ENCODE data around the gene GASK1A.

GASK1A gene

GRCh38 chr3:43076857-43077256, 97.7 kb downstream of the GASK1A start:
- peaks cover 24% of the 10 kb centered on the region for H3K36me3 ChIP-seq (ENCODE audit: control insufficient read depth, insufficient read depth, low read length)

GRCh38 chr3:43077261-43077660, 98.2 kb downstream of the GASK1A start:
- no peak overlapping the region for H3K27ac ChIP-seq (ENCODE audit: low read depth, low read length)
- H3K27me3 ChIP-seq (ENCODE audit: control insufficient read depth, insufficient read depth, low read length) = no peaks in the 10 kb centered on the region
- no peaks in the 10 kb centered on the region for H3K4me1 ChIP-seq (ENCODE audit: control insufficient read depth, insufficient read depth, low read length)
- no peak overlapping the region for H3K4me3 ChIP-seq (ENCODE audit: low read depth, low read length)
- no peak overlapping the region for H3K9ac ChIP-seq (ENCODE audit: low read length)
- peaks cover 11% of the 10 kb centered on the region for H3K9me3 ChIP-seq (ENCODE audit: control insufficient read depth, insufficient read depth, low read depth, low read length)
- H3K36me3 ChIP-seq (ENCODE audit: control insufficient read depth, insufficient read depth, low read length) = peaks cover 24% of the 10 kb centered on the region

More at GRCh38 chr3:43076857-43077256, 97.7 kb downstream of the GASK1A start:
- H3K4me1 ChIP-seq (ENCODE audit: control insufficient read depth, insufficient read depth, low read length) = no peaks in the 10 kb centered on the region
- H3K9me3 ChIP-seq (ENCODE audit: control insufficient read depth, insufficient read depth, low read depth, low read length) = peaks cover 7% of the 10 kb centered on the region; the same call in 1 of the 2 replicates
- no peaks in the 10 kb centered on the region for H3K27me3 ChIP-seq (ENCODE audit: control insufficient read depth, insufficient read depth, low read length)
- H3K4me3 ChIP-seq (ENCODE audit: low read depth, low read length) = no peak overlapping the region
- no peak overlapping the region for H3K27ac ChIP-seq (ENCODE audit: low read depth, low read length)
- no peak overlapping the region for H3K9ac ChIP-seq (ENCODE audit: low read length)

GRCh38 chr3:43077707-43078106, 98.6 kb downstream of the GASK1A start:
- peaks cover 24% of the 10 kb centered on the region for H3K36me3 ChIP-seq (ENCODE audit: control insufficient read depth, insufficient read depth, low read length)
- H3K4me1 ChIP-seq (ENCODE audit: control insufficient read depth, insufficient read depth, low read length) = no peaks in the 10 kb centered on the region
- H3K27ac ChIP-seq (ENCODE audit: low read depth, low read length) = no peak overlapping the region

GRCh38 chr3:43079536-43080332, 100.6 kb downstream of the GASK1A start:
- Histone ChIP-seq H3K36me3 (ENCODE audit: control insufficient read depth, insufficient read depth, low read length) (peaks cover 24% of the 10 kb centered on the region), H3K4me3 (ENCODE audit: low read depth, low read length) (no peak overlapping the region), H3K27ac (ENCODE audit: low read depth, low read length) (no peak overlapping the region), H3K4me1 (ENCODE audit: control insufficient read depth, insufficient read depth, low read length) (no peaks in the 10 kb centered on the region), H3K27me3 (ENCODE audit: control insufficient read depth, insufficient read depth, low read length) (no peaks in the 10 kb centered on the region), H3K9me3 (ENCODE audit: control insufficient read depth, insufficient read depth, low read depth, low read length) (peaks cover 24% of the 10 kb centered on the region), H3K9ac (ENCODE audit: low read length) (no peak overlapping the region)

More at GRCh38 chr3:43077707-43078106, 98.6 kb downstream of the GASK1A start:
- Histone ChIP-seq H3K4me3 (ENCODE audit: low read depth, low read length) (no peak overlapping the region), H3K27me3 (ENCODE audit: control insufficient read depth, insufficient read depth, low read length) (no peaks in the 10 kb centered on the region), H3K9me3 (ENCODE audit: control insufficient read depth, insufficient read depth, low read depth, low read length) (peaks cover 15% of the 10 kb centered on the region), H3K9ac (ENCODE audit: low read length) (no peak overlapping the region)

GRCh38 chr3:43080726-43081568, 101.8 kb downstream of the GASK1A start:
- Histone ChIP-seq H3K36me3 (ENCODE audit: control insufficient read depth, insufficient read depth, low read length) (peaks cover 24% of the 10 kb centered on the region), H3K27ac (ENCODE audit: low read depth, low read length) (no peak overlapping the region), H3K4me3 (ENCODE audit: low read depth, low read length) (no peak overlapping the region), H3K4me1 (ENCODE audit: control insufficient read depth, insufficient read depth, low read length) (no peaks in the 10 kb centered on the region), H3K9ac (ENCODE audit: low read length) (no peak overlapping the region), H3K9me3 (ENCODE audit: control insufficient read depth, insufficient read depth, low read depth, low read length) (peaks cover 28% of the 10 kb centered on the region), H3K27me3 (ENCODE audit: control insufficient read depth, insufficient read depth, low read length) (no peaks in the 10 kb centered on the region)

GRCh38 chr3:43081796-43082195, 102.7 kb downstream of the GASK1A start:
- no peaks in the 10 kb centered on the region for H3K4me1 ChIP-seq (ENCODE audit: control insufficient read depth, insufficient read depth, low read length)
- H3K36me3 ChIP-seq (ENCODE audit: control insufficient read depth, insufficient read depth, low read length) = peaks cover 24% of the 10 kb centered on the region
- H3K27me3 ChIP-seq (ENCODE audit: control insufficient read depth, insufficient read depth, low read length) = no peaks in the 10 kb centered on the region
- no peak overlapping the region for H3K4me3 ChIP-seq (ENCODE audit: low read depth, low read length)
- no peak overlapping the region for H3K27ac ChIP-seq (ENCODE audit: low read depth, low read length)
- H3K9ac ChIP-seq (ENCODE audit: low read length) = no peak overlapping the region
- H3K9me3 ChIP-seq (ENCODE audit: control insufficient read depth, insufficient read depth, low read depth, low read length) = peaks cover 28% of the 10 kb centered on the region

- Histone ChIP-seq H3K9me3 (ENCODE audit: control insufficient read depth, insufficient read depth, low read depth, low read length) (peaks cover 28% of the 10 kb centered on the region), H3K27me3 (ENCODE audit: control insufficient read depth, insufficient read depth, low read length) (no peaks in the 10 kb centered on the region), H3K27ac (ENCODE audit: low read depth, low read length) (no peak overlapping the region), H3K36me3 (ENCODE audit: control insufficient read depth, insufficient read depth, low read length) (peaks cover 24% of the 10 kb centered on the region), H3K9ac (ENCODE audit: low read length) (no peak overlapping the region), H3K4me3 (ENCODE audit: low read depth, low read length) (no peak overlapping the region), H3K4me1 (ENCODE audit: control insufficient read depth, insufficient read depth, low read length) (no peaks in the 10 kb centered on the region)
Measured at GRCh38 chr3:43082457-43082856, 103.3 kb downstream of the GASK1A start.

GRCh38 chr3:43086460-43087165, 107.5 kb downstream of the GASK1A start:
- H3K4me3 ChIP-seq (ENCODE audit: low read depth, low read length) = no peak overlapping the region
- peaks cover 24% of the 10 kb centered on the region for H3K9me3 ChIP-seq (ENCODE audit: control insufficient read depth, insufficient read depth, low read depth, low read length)
- H3K27me3 ChIP-seq (ENCODE audit: control insufficient read depth, insufficient read depth, low read length) = no peaks in the 10 kb centered on the region
- no peak overlapping the region for H3K9ac ChIP-seq (ENCODE audit: low read length)
- no peaks in the 10 kb centered on the region for H3K4me1 ChIP-seq (ENCODE audit: control insufficient read depth, insufficient read depth, low read length)
- no peak overlapping the region for H3K27ac ChIP-seq (ENCODE audit: low read depth, low read length)
- 0 out of 2 replicates have a peak, but pooled peaks cover under 1% of the 10 kb centered on the region for H3K36me3 ChIP-seq (ENCODE audit: control insufficient read depth, insufficient read depth, low read length)

GRCh38 chr3:43087249-43087776, 108.2 kb downstream of the GASK1A start:
- H3K36me3 ChIP-seq (ENCODE audit: control insufficient read depth, insufficient read depth, low read length) = no peaks in the 10 kb centered on the region
- no peaks in the 10 kb centered on the region for H3K4me1 ChIP-seq (ENCODE audit: control insufficient read depth, insufficient read depth, low read length)
- H3K9me3 ChIP-seq (ENCODE audit: control insufficient read depth, insufficient read depth, low read depth, low read length) = peaks cover 17% of the 10 kb centered on the region
- H3K9ac ChIP-seq (ENCODE audit: low read length) = no peak overlapping the region
- no peak overlapping the region for H3K27ac ChIP-seq (ENCODE audit: low read depth, low read length)
- H3K27me3 ChIP-seq (ENCODE audit: control insufficient read depth, insufficient read depth, low read length) = no peaks in the 10 kb centered on the region
- H3K4me3 ChIP-seq (ENCODE audit: low read depth, low read length) = no peak overlapping the region

- no peak overlapping the region for H3K27ac ChIP-seq (ENCODE audit: low read depth, low read length)
- no peaks in the 10 kb centered on the region for H3K4me1 ChIP-seq (ENCODE audit: control insufficient read depth, insufficient read depth, low read length)
- 0 out of 2 replicates have a peak, but pooled peaks cover 4% of the 10 kb centered on the region for H3K9me3 ChIP-seq (ENCODE audit: control insufficient read depth, insufficient read depth, low read depth, low read length)
- no peaks in the 10 kb centered on the region for H3K36me3 ChIP-seq (ENCODE audit: control insufficient read depth, insufficient read depth, low read length)
- no peak overlapping the region for H3K4me3 ChIP-seq (ENCODE audit: low read depth, low read length)
- no peak overlapping the region for H3K9ac ChIP-seq (ENCODE audit: low read length)
- H3K27me3 ChIP-seq (ENCODE audit: control insufficient read depth, insufficient read depth, low read length) = no peaks in the 10 kb centered on the region
Measured at GRCh38 chr3:43089081-43089480, 110.0 kb downstream of the GASK1A start.

Data from HUES6 (cell line).